Esophagus muscularis mucosa (tissue), 4 donors: ENCODE measurements around the gene HOXC10. TPM values are rescaled to one million over a fixed set of nuclear protein-coding genes. Genes with fewer than 3 reads are reported as not detected.
A peak's percentile ranks its signal among the peaks of the same experiment; 100 is the strongest.

ENCODE experiments used
- DNase-seq: peaks from one replicate; pipeline ENCODE4 v3.0.0-alpha.2; 2017; ENCODE audit errors: extremely low spot score
- H3K27ac ChIP-seq, 4 donors: fragments of 200-600 bp; sonication (generic); replicated peaks in 1 of 4; 1 replicate in 3 of 4; 2 replicates in 1 of 4; pipeline ENCODE4 v1.5.1; 2016 to 2019; ENCODE audit warnings: mild to moderate bottlenecking in 1 of 4
- H3K27me3 ChIP-seq, 4 donors: fragments of 200-600 bp; sonication (generic); one replicate each; pipeline versions ENCODE4 v1.5.1 to v1.6.0; 2016 to 2019
- H3K36me3 ChIP-seq, 4 donors: fragments of 200-600 bp; sonication (generic); one replicate each; pipeline ENCODE4 v1.5.1; 2016 to 2019
- H3K4me1 ChIP-seq, 4 donors: fragments of 200-600 bp; sonication (generic); one replicate each; pipeline ENCODE4 v1.5.1; 2016 to 2019
- H3K4me3 ChIP-seq, 4 donors: fragments of 200-600 bp; sonication (generic); 1 replicate in 2 of 4; 2 replicates in 2 of 4; pipeline ENCODE4 v1.5.1; 2016 to 2019; ENCODE audit warnings: mild to moderate bottlenecking in 4 of 4, moderate library complexity in 1 of 4
- H3K9me3 ChIP-seq, 4 donors: fragments of 200-600 bp; sonication (generic); 1 replicate in 3 of 4; 2 replicates in 1 of 4; pipeline ENCODE4 v1.5.1; 2016 to 2019
- CTCF ChIP-seq, 3 experiments: fragments of 200-600 bp in 2 of 3; fragments of 450-650 bp in 1 of 3; sonication (generic) in 2 of 3; IDR thresholded peaks; one replicate each; pipeline ENCODE4 v1.5.1; 2017 to 2019; ENCODE audit warnings: antibody characterized with exemption in 3 of 3, mild to moderate bottlenecking in 2 of 3, moderate library complexity in 1 of 3
- EP300 ChIP-seq: sonication (generic); formaldehyde crosslinking; IDR thresholded peaks from one replicate; pipeline ENCODE4 v1.6.1; 2017; ENCODE audit warnings: antibody characterized with exemption
- POLR2A ChIP-seq: fragments of 450-650 bp; IDR thresholded peaks from one replicate; pipeline ENCODE4 v1.6.1; 2017; ENCODE audit warnings: antibody characterized with exemption, moderate library complexity, mild to moderate bottlenecking, low read depth
- POLR2AphosphoS5 ChIP-seq, 2 donors: sonication (generic); formaldehyde crosslinking; IDR thresholded peaks; one replicate each; pipeline ENCODE4 v1.6.1; 2017; ENCODE audit warnings: antibody characterized with exemption in 2 of 2
- WGBS: methylation state at CpG from one replicate; pipeline ENCODE4 v1.1.5; 2018; 5-methylcytosine and 5-hydroxymethylcytosine counted together
- intact Hi-C: fragments of 100-400 bp; cut with DNase I; formaldehyde crosslinking; loops from one replicate; pipeline ENCODE4 v1.15.1; 2023
- total RNA-seq, 4 donors: library from RNA; depleted of rRNA; stranded (reverse); fragments of >200 nt; gene quantifications; one replicate each; pipeline versions ENCODE4 v1.1.0 to v1.2.1, GENCODE V29; 2016

The HOXC10 gene
- total RNA-seq, 4 donors from 2014 or later: not detected

GRCh38 chr12:54009171-54010052 lies 24.5 kb downstream of the HOXC10 start:
- intact Hi-C loops: loop anchor here (10.0 kb wide), 1 partner anchor 355 kb away; the partner anchor contains the start of gene GPR84
- Histone ChIP-seq H3K27ac (no peak overlapping the region), H3K27me3 (peaks cover 11 to 99% (median 86%) of the 10 kb centered on the region in 4 donors), H3K9me3 (no peaks in the 10 kb centered on the region), H3K4me1 (peaks cover 18 to 47% (median 32%) of the 10 kb centered on the region in 4 donors), H3K4me3 (peak overlapping the region; percentile 16 to 51 (median 34)), H3K36me3 (no peaks in the 10 kb centered on the region)
- DNase-seq: no peak
- WGBS: 9% methylated on average over 28 of the region's 51 CpGs
- TF ChIP-seq POLR2A: no peak
- TF ChIP-seq EP300: no peak
- TF ChIP-seq POLR2AphosphoS5 (IDR thresholded peaks at IDR 0.05): no peak
- TF ChIP-seq CTCF (IDR thresholded peaks at IDR 0.05): no peak

GRCh38 chr12:54010053-54010971 lies 25.4 kb downstream of the HOXC10 start:
- no peaks in the 10 kb centered on the region for H3K9me3 ChIP-seq
- TF ChIP-seq POLR2AphosphoS5 (IDR thresholded peaks at IDR 0.05) (no peak), CTCF (IDR thresholded peaks at IDR 0.05) (no peak), POLR2A (no peak), EP300 (no peak)
- peaks cover 22 to 56% (median 36%) of the 10 kb centered on the region in 4 donors for H3K4me1 ChIP-seq
- H3K36me3 ChIP-seq: no peaks in the 10 kb centered on the region
- no peak overlapping the region for H3K27ac ChIP-seq
- no peak for DNase-seq
- 26% methylated on average over 10 of the region's 10 CpGs for WGBS
- peaks cover 11 to 99% (median 86%) of the 10 kb centered on the region in 4 donors for H3K27me3 ChIP-seq
- no peak overlapping the region for H3K4me3 ChIP-seq
- intact Hi-C loops: loop anchor here (10.0 kb wide), 1 partner anchor 354 kb away; the partner anchor contains the start of gene GPR84

GRCh38 chr12:54010972-54011664 lies 26.2 kb downstream of the HOXC10 start:
- WGBS: 9% methylated on average over 17 of the region's 17 CpGs
- Histone ChIP-seq H3K27me3 (peaks cover 11 to 99% (median 88%) of the 10 kb centered on the region in 4 donors), H3K36me3 (no peaks in the 10 kb centered on the region), H3K27ac (no peak overlapping the region), H3K9me3 (no peaks in the 10 kb centered on the region), H3K4me1 (peaks cover 17 to 57% (median 31%) of the 10 kb centered on the region in 4 donors), H3K4me3 (no peak overlapping the region)
- no peak for DNase-seq
- intact Hi-C loops: loop anchor here (10.0 kb wide), 1 partner anchor 354 kb away; the partner anchor contains the start of gene GPR84
- TF ChIP-seq POLR2AphosphoS5 (IDR thresholded peaks at IDR 0.05): no peak
- TF ChIP-seq CTCF (IDR thresholded peaks at IDR 0.05): no peak
- TF ChIP-seq POLR2A: no peak
- no peak for TF ChIP-seq EP300
